Hematopoietic multipotent progenitor cell (in vitro differentiated cells): ENCODE data around the gene CCDC187. TPM values are rescaled to one million over a fixed set of nuclear protein-coding genes. Genes with fewer than 3 reads are reported as not detected.

Experiments used
- DNase-seq, 3 donors: peaks; one replicate each; pipeline ENCODE4 v3.0.0-alpha.2; 2011 to 2015; ENCODE audit warnings: low read depth in 2 of 3, low spot score in 2 of 3
- total RNA-seq: library from RNA; depleted of rRNA; stranded (reverse); fragments of >200 nt; gene quantifications from one replicate; pipeline ENCODE4 v1.2.3, GENCODE V29; 2012

The CCDC187 gene
- total RNA-seq, 1 donor, result 0.81 TPM

DNA sequence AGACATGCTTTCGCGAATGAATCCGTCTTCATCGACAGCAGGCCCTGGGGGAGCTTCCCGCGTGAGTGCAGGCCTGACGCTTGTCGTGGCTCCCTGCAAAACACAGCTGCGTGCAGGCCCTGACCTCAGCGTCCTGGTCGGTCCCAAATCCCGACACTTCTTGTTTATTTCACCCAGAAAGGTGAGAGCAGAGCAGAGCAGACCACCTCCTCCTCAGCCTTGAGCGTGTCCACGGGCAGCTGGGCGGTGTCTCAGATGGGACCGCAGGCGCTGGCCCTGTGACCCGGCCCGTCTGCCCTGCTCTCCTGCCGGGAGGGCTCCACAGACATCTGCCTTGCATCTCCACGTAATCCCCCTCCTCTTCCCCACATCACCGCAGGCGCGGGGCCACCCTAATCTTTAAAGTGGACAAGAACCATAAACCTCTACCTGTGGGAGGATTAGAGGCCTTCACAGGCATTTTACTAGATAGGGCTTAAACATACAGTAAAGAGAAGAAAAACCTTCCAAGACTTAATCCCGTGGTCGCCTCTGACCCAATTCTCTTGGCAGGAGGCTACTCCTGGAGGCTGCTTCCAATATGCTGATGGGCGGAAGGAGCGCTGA is 91.4 kb downstream of the CCDC187 start:
- no peak for DNase-seq

- DNase-seq, result no peak
These were observed 92.2 kb downstream of the CCDC187 start for GRCh38 chr9:136211441-136212344.

DNA sequence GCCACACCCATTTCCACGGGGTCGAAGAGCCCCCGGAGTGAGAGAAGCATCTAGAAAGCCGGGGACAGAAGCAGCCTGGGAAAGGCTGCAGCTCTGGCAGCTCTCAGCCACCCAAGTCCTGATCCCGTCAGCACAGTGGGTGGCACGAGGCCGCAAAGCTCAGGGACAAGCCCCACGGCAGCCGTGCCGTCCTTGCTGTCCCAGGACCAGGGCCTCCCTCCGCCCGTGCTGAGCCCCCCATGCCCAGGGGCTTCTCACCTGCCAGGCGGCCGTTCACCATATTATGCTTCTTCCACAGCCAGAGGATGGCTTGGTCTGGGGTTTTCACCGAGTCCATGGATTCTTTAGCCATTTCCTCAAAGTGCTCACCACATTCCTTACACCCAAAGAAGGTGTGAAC is 92.9 kb downstream of the CCDC187 start:
- no peak for DNase-seq

GRCh38 chr9:136210276-136210675 is 93.6 kb downstream of the CCDC187 start:
- no peak for DNase-seq

DNA sequence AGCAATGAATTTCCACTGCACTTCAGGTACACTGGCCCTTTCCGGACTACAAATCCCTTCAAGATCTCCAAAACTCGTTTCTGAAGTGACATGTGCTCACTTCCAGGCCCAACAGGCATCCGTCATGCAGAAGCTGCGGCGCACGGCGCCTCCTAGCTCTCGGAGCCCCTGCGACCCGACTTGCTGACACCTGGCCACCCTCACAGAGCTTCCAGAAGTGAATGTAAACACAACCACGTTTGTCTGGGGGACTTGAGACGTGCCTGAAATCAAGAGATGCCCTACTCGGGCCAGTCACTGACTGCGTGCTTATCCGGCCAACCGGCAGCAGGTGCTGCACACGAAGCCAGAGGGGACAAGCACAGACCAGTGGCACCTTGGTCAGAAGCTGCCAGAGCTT is 94.1 kb downstream of the CCDC187 start:
- DNase-seq, result no peak

DNA sequence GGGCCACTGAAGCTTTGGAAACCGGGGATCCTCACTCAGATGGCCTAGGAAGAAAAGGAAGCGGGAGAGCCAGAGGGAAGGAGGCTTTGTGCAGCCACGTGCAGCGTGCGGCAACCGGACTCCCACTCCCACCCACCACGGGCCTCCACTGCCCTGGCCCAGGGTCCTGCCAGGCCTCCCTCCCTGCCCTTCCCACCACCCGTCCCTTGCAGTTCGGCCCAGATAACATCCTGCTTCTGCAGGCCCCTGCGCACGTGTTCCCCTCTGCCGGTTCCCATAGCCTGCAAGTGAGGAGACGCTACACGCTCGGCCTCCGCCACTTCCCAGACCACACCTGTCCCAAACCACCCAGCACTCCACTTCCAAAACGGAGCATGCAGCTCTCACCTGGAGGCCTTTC is 94.7 kb downstream of the CCDC187 start:
- no peak for DNase-seq

DNA sequence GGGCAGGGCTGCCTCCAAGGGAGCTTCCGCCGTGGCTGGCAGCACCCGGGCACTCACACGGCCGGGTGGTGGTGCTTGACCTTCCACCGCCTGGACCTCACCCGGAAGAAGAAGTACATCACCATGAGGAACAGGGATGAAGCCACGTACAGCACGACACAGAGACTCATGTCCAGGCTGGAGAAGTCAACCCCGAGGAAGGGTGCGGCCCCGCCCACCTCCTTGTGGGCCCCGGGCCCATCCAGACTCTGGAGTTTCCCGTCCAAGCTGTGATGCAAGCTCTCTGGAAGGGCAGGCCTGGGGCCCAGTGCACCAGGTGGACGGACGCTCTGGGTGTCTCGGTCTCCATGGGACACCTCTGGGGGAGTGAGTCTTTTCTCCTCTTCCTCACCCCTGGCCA is 95.2 kb downstream of the CCDC187 start:
- DNase-seq, result no peak

GRCh38 chr9:136207616-136208015 is 96.3 kb downstream of the CCDC187 start:
- DNase-seq, result no peak

DNA sequence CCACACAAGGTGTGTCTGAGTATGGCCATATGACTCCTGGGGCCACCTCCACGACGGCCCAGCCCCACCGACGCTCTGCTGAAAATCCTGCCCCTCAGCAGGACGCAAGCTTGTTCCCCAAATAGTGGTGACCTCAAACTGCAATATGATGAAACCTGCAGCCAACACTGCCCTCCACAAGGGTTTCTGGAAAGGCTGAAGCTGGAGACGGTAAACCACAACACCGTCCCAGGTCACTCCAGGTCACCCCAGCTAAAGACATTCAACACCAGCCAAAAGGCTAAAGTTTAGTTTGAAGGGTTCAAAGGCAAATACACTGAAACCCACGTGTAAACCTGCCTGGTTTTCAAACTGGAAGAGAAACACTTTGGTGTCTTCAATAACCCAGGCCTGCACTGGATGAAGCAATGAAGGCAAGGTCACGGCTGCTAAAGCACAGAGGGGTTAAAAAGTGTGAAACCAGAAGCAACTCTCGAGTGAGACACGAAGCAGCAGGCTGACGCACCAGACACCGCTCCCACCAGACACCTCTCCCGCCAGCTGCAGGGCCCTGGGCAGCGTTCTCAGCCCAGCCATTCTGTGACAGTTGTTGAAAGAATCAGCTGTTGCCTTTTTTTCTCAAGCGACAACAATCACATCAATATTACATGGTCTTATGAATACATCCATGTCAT is 97.2 kb downstream of the CCDC187 start:
- DNase-seq, result no peak

GRCh38 chr9:136205707-136205992 is 98.2 kb downstream of the CCDC187 start:
- DNase-seq, result no peak

DNA sequence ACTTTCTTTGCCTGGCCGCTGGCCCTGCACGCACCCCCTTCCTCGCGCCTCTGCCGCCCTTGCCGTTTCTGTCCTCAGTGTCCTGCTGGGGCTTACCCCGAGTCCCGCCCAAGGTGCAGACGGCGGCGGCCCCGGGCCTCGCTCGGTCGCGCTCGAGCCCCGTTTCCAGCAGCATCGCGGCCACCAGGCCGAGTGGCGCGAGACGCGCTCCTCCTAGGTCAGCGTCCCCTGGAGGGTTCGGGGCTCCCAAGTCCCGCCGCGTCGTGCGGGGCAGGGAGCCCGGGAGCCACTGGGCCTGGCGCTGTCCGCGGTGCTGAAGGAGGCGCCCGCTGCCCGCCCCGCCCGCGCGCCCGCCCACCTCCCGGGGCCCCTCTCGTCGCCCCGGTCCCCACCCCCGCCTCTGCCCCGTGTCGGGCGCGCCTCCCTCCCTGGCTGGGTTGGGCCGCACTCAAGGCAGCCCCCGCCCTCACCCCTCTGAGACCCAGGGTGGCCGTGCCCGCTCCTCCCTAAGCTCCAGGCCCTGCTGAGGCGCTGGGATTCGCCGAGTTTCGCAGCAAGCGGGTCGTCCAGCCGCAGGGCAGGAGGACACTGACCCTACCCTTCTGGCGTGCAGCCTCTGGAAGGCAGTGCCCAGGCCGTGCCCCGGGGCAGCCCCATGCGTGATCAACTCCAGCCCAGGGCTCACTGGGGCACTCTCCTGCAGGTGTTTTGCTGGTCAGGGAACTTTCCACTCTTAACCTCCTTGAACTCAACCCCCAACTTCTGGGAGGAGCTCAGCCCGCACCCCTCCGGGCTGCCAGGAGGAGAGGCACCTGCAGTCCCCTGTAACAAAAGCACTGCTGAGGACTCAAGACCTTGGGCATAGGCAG is 98.8 kb downstream of the CCDC187 start, which contains the start of gene LHX3:
Gene LHX3, minus strand, starts transcription at position 291 of the 869 bp plus-strand sequence. Its CDS starts 116 bp downstream, at position 175.
- peak in 2 of 3 donors; percentile 53 to 62 for DNase-seq

DNA sequence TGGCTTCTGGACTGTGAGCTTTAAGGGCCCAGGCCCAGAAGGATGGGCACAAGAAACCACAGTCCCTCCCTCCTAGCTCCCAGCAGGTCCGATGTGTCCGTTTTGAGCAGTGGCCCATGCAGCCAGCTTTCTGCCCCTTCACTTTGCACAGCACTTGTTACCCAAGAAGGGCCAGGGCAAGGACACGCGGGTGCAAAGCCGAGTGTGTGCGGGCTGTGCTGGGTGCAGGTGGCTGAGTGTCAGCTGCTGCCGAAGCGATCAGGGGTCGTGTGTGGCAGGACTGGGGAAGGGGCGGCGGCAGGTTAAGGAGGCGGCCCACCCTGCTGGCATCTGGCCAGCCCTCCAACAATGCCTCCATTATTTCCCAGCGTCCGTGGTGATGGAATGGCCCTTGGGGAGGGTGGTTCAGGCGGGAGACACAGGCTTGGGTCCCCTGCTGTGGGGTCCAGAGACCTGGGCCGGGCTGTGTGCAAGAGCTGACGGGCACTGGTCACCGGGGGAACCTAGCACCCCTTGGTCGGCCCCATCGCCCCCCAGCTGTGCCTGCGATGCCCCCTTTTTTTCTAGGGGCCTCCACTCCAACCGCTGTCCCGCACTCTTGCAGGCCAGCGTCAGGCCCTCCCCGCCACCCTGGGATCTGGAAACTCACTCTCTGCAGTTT is 99.6 kb downstream of the CCDC187 start:
- DNase-seq, result no peak

DNA sequence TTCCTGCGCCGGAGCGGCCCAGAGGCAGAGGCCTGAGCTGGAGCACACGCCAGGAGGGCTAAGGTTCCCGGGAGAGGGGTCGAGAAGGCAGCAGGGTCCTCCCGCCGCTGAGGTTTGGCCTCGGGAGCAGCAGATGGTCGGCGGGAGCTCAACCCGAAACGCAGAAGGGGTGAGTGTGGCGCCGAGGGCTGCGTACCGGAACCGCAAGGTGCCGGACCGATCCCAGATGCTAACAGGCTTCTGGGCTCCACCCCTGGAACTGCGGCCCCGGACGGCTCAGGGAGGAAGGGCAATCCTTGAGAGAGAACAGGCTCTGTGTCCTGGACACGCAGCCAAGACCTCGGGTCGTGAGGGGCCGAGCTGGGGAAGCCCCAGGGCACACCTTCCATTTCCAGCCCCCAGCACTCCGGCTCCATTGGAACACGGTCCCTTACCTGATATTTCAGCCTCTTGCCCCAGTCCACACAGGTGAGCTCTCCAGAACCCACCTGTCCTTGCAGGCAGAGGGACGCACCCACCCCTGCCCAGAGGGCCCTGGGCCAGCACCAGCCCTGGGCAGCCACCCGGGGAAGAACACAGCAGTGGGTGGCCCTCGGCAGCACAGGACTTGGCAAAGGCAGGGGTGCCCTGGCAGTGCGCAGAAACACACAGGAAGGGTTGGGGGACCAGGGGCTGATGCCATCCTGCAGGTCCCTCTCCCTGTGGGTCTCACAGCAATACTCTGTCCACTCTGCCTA is 100.3 kb downstream of the CCDC187 start:
- no peak for DNase-seq

GRCh38 chr9:136202454-136203407 is 101.2 kb downstream of the CCDC187 start:
- DNase-seq, result no peak

- DNase-seq, result peak in 2 of 3 donors; percentile 41 to 53
These were observed 102.1 kb downstream of the CCDC187 start for GRCh38 chr9:136201609-136202453.

GRCh38 chr9:136201174-136201573 is 102.7 kb downstream of the CCDC187 start:
- no peak for DNase-seq

GRCh38 chr9:136200424-136200823 is 103.5 kb downstream of the CCDC187 start:
- no peak for DNase-seq
